OCI-LY1 (cell line): ENCODE measurements around the gene VDR.

ENCODE experiments used
- EZH2 ChIP-seq: fragments of 200-600 bp; sonication (generic), shearing (Covaris generic); IDR thresholded peaks from 2 replicates; pipeline ENCODE4 v1.8.0; 2017; ENCODE audit warnings: borderline replicate concordance, mixed run types, mild to moderate bottlenecking, antibody characterized with exemption, low read length, moderate library complexity, mixed read lengths
- TF ChIP-seq, protein P1 (sequence below): fragments of 200-600 bp; sonication (generic), shearing (Covaris generic); IDR thresholded peaks from 2 replicates; pipeline ENCODE4 v1.5.1; 2017; ENCODE audit warnings: mild to moderate bottlenecking, antibody characterized with exemption, low read length, moderate library complexity, mixed read lengths

DNA sequence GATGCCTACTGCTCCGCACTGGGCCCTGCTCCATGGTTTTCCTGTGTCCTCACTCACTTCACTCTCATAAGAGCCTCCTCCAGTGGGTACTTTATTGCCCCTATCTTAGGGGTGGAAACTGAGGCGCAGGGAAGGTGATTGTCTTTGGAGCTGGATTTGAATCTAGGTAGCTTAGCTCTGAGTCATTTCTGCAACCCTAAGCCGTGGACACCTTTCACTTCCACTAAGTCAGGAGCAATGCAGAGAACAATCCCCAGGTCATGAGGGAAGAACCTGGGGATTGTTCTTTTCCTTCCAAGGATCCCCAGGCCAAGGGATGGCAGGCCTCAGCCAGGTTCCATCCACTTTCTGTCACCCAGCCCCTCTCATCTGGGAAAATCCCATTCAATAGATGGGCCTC lies 20.3 kb downstream of the VDR start:
- TF ChIP-seq, protein P1, sequence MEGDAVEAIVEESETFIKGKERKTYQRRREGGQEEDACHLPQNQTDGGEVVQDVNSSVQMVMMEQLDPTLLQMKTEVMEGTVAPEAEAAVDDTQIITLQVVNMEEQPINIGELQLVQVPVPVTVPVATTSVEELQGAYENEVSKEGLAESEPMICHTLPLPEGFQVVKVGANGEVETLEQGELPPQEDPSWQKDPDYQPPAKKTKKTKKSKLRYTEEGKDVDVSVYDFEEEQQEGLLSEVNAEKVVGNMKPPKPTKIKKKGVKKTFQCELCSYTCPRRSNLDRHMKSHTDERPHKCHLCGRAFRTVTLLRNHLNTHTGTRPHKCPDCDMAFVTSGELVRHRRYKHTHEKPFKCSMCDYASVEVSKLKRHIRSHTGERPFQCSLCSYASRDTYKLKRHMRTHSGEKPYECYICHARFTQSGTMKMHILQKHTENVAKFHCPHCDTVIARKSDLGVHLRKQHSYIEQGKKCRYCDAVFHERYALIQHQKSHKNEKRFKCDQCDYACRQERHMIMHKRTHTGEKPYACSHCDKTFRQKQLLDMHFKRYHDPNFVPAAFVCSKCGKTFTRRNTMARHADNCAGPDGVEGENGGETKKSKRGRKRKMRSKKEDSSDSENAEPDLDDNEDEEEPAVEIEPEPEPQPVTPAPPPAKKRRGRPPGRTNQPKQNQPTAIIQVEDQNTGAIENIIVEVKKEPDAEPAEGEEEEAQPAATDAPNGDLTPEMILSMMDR, result no peak
- no peak for TF ChIP-seq EZH2
